Raji (cell line): Measurements from ENCODE around the gene KIAA1210.

ENCODE experiments used
- POLR2A ChIP-seq: IDR thresholded peaks from 2 replicates; pipeline ENCODE4 v1.6.1; 2011; ENCODE audit warnings: low read depth, low read length, control low read depth; ENCODE audit not compliant: insufficient read depth

KIAA1210 gene

GRCh38 chrX:119069762-119070161 lies 57.9 kb downstream of the KIAA1210 start:
- no peak for TF ChIP-seq POLR2A

GRCh38 chrX:119069128-119069527 lies 58.5 kb downstream of the KIAA1210 start:
- TF ChIP-seq POLR2A: no peak

- TF ChIP-seq POLR2A: no peak
These were observed 60.4 kb downstream of the KIAA1210 start for GRCh38 chrX:119067023-119067739.

GRCh38 chrX:119063428-119063827 lies 64.2 kb downstream of the KIAA1210 start:
- TF ChIP-seq POLR2A: no peak

GRCh38 chrX:119062750-119063374 lies 64.8 kb downstream of the KIAA1210 start:
- TF ChIP-seq POLR2A: no peak

GRCh38 chrX:119055687-119056086 lies 71.9 kb downstream of the KIAA1210 start:
- no peak for TF ChIP-seq POLR2A

DNA sequence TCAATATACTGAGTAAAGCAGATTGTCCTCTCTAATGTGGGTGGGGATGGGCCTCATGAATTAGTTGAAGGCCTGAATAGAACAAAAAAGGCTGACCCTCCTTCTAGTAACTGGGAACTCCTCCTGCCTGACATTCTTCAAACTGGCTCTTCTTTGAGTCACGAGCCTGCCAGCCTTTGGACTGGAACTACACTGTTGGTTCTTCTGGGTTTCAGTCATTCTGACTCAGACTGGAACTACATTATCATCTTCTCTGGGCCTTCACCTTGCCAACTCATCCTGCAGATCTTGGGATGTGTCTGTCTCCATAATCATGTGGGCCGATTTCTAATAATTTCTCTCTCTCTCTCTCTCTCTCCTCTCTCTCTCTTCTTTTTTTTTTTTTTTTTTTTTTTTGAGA lies 81.7 kb downstream of the KIAA1210 start:
- TF ChIP-seq POLR2A: no peak

DNA sequence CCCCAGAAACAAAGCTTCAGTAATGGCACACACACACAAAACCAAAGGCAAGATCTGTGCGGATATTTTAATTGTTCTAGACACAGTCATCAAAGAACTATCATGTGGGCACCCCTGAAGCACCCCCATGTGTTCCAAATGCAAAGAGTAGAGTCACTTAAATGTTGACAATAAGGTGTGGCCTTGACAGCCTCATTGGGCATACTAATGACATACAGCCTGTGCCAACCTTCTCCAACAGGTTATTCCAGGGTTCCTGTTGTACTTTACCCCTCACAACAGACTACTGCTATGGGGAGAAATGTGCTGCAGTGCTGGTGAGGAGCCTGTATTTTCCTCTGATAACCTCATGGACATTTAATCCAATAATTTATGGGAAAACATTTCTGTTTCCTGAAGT lies 84.6 kb downstream of the KIAA1210 start:
- no peak for TF ChIP-seq POLR2A

DNA sequence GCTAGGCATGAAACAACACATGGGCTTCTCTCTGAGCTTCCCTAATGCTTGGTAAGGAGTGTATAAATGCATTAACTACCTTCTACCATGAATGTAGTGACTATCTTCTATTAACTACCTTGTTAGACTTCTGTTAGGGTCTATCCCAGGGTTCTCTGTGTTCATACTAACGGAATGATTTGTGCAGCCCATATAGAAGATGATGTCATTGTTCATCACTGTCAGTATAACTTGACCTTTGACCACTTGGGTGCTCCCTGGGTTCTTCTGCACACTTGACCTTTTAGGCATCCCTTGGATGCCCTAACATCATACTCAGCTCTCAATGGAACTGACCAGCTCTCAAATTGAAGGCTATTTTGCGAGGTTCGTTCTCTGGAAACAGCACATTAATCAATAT lies 85.6 kb downstream of the KIAA1210 start:
- no peak for TF ChIP-seq POLR2A

- TF ChIP-seq POLR2A: no peak
These were observed 86.4 kb downstream of the KIAA1210 start for GRCh38 chrX:119041175-119041574.

- no peak for TF ChIP-seq POLR2A
These were observed 87.2 kb downstream of the KIAA1210 start for GRCh38 chrX:119040432-119040831.

- no peak for TF ChIP-seq POLR2A
These were observed 91.2 kb downstream of the KIAA1210 start for GRCh38 chrX:119036107-119037029.

DNA sequence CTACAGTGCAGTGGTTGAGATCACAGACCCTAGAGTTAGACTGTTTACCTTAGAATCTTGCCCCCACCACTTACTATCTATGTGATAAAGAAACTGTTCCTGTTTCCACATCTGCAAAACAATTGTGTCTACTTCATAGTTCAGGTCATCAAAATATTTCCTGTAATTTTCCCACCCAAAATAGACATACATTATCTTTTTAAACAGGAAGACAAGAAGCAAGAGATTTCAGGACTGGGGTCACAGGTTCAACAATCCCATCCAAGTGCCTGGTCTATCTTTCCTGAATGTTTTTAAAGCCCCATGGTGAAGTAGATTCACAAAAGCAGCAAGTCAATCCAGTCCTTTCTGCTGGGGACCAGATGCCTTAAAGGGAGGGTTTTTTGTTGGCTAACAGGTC lies 96.6 kb downstream of the KIAA1210 start:
- no peak for TF ChIP-seq POLR2A

- no peak for TF ChIP-seq POLR2A
These were observed 98.8 kb downstream of the KIAA1210 start for GRCh38 chrX:119028733-119029330.
